Effector memory CD4-positive, alpha-beta T cell (primary cell): ENCODE results near the gene MAGEB6B.
"Not testable (repeated sequence)": the region's sequence is repeated elsewhere in the genome, so short reads cannot be mapped to it uniquely, and the experiment has no call there.

Experiments used
- DNase-seq, 3 donors: peaks; one replicate each; pipeline ENCODE4 v3.0.0-alpha.2; 2020
- H3K27ac ChIP-seq: 2 replicates; pipeline ENCODE4 v1.7.0; 2013; ENCODE audit warnings: mild to moderate bottlenecking, low read length, moderate library complexity; ENCODE audit not compliant: insufficient read depth, poor library complexity, severe bottlenecking
- H3K27me3 ChIP-seq: replicated peaks from 2 replicates; pipeline ENCODE4 v1.7.0; 2013; ENCODE audit warnings: mild to moderate bottlenecking, low read length; ENCODE audit not compliant: insufficient read depth, control insufficient read depth, poor library complexity, severe bottlenecking
- H3K36me3 ChIP-seq: 2 replicates; pipeline ENCODE4 v1.7.0; 2013; ENCODE audit warnings: mild to moderate bottlenecking, low read length, moderate library complexity; ENCODE audit not compliant: control insufficient read depth, insufficient read depth
- H3K4me1 ChIP-seq: 2 replicates; pipeline ENCODE4 v1.7.0; 2013; ENCODE audit warnings: low read length, mild to moderate bottlenecking; ENCODE audit not compliant: control insufficient read depth, insufficient read depth, poor library complexity, severe bottlenecking
- H3K4me3 ChIP-seq: 2 replicates; pipeline ENCODE4 v1.7.0; 2013; ENCODE audit warnings: low read length, low read depth, mild to moderate bottlenecking; ENCODE audit not compliant: insufficient read depth, poor library complexity, severe bottlenecking
- H3K9me3 ChIP-seq: 2 replicates; pipeline ENCODE4 v1.7.0; 2013; ENCODE audit warnings: mild to moderate bottlenecking, low read length, moderate library complexity; ENCODE audit not compliant: control insufficient read depth
- total RNA-seq, 3 donors: gene quantifications; one replicate each; lab custom pipeline; 2026; lab: John Stamatoyannopoulos, UW

The MAGEB6B gene
- 0 reads per million in 3 donors for total RNA-seq

GRCh38 chrX:26160301-26160700 lies at the start of gene MAGEB6B:
Gene MAGEB6B, plus strand, starts transcription at chrX:26160601. Its CDS starts 0 bp downstream, at chrX:26160601.
- no peaks in the 10 kb centered on the region for H3K27me3 ChIP-seq
- no peak for DNase-seq
- no peaks in the 10 kb centered on the region for H3K4me1 ChIP-seq
- H3K36me3 ChIP-seq = no peaks in the 10 kb centered on the region
- no peaks in the 10 kb centered on the region for H3K9me3 ChIP-seq
- no peak within 1 kb of the TSS for H3K27ac ChIP-seq
- H3K4me3 ChIP-seq = no peak within 1 kb of the TSS

GRCh38 chrX:26138274-26138673 lies 22.1 kb upstream of the MAGEB6B start, which contains the start of gene MAGEB18:
Gene MAGEB18, plus strand, starts transcription at chrX:26138343. Its CDS starts 643 bp downstream, at chrX:26138986.
- no peaks in the 10 kb centered on the region for H3K4me1 ChIP-seq
- no peaks in the 10 kb centered on the region for H3K27me3 ChIP-seq
- no peak within 1 kb of the TSS for H3K4me3 ChIP-seq
- H3K36me3 ChIP-seq = no peaks in the 10 kb centered on the region
- H3K27ac ChIP-seq = no peak within 1 kb of the TSS
- no peaks in the 10 kb centered on the region for H3K9me3 ChIP-seq
- DNase-seq = no peak

- H3K4me3 ChIP-seq = no peak overlapping the region
- DNase-seq = no peak
- no peaks in the 10 kb centered on the region for H3K9me3 ChIP-seq
- no peaks in the 10 kb centered on the region for H3K36me3 ChIP-seq
- no peak overlapping the region for H3K27ac ChIP-seq
- H3K4me1 ChIP-seq = no peaks in the 10 kb centered on the region
- H3K27me3 ChIP-seq = no peaks in the 10 kb centered on the region
Measured at GRCh38 chrX:26146024-26146423, 14.4 kb upstream of the MAGEB6B start.

GRCh38 chrX:26192204-26192603 lies 31.8 kb downstream of the MAGEB6B start, which contains the start of gene MAGEB6:
Gene MAGEB6, plus strand, starts transcription at chrX:26192440. Its CDS starts 1,407 bp downstream, at chrX:26193847.
- H3K4me3 ChIP-seq = no peak within 1 kb of the TSS
- no peaks in the 10 kb centered on the region for H3K27me3 ChIP-seq
- no peaks in the 10 kb centered on the region for H3K9me3 ChIP-seq
- no peak within 1 kb of the TSS for H3K27ac ChIP-seq
- no peaks in the 10 kb centered on the region for H3K36me3 ChIP-seq
- H3K4me1 ChIP-seq = no peaks in the 10 kb centered on the region
- no peak for DNase-seq

- no peak overlapping the region for H3K4me3 ChIP-seq
- no peaks in the 10 kb centered on the region for H3K4me1 ChIP-seq
- no peak for DNase-seq
- no peaks in the 10 kb centered on the region for H3K9me3 ChIP-seq
- H3K27me3 ChIP-seq = no peaks in the 10 kb centered on the region
- no peak overlapping the region for H3K27ac ChIP-seq
- H3K36me3 ChIP-seq = no peaks in the 10 kb centered on the region
Measured at GRCh38 chrX:26203561-26203960, 43.2 kb downstream of the MAGEB6B start.

GRCh38 chrX:26204717-26205116 lies 44.3 kb downstream of the MAGEB6B start:
- not testable (repeated sequence) for H3K4me3 ChIP-seq, H3K36me3 ChIP-seq, H3K27ac ChIP-seq, H3K4me1 ChIP-seq, DNase-seq, H3K27me3 ChIP-seq, H3K9me3 ChIP-seq

- H3K4me1 ChIP-seq = no peaks in the 10 kb centered on the region
- H3K9me3 ChIP-seq = no peaks in the 10 kb centered on the region
- H3K27me3 ChIP-seq = no peaks in the 10 kb centered on the region
- H3K27ac ChIP-seq = no peak overlapping the region
- no peak for DNase-seq
- H3K36me3 ChIP-seq = no peaks in the 10 kb centered on the region
- no peak overlapping the region for H3K4me3 ChIP-seq
Measured at GRCh38 chrX:26208012-26208411, 47.6 kb downstream of the MAGEB6B start.
